HEK293 (cell line): ENCODE measurements around the gene FKBP14.

Experiments used
- KLF9 ChIP-seq: fragments of 450-650 bp; formaldehyde crosslinking; IDR thresholded peaks from 2 replicates; pipeline ENCODE4 v1.5.1; 2016; ENCODE audit warnings: missing biosample characterization, missing genetic modification characterization, low read depth
- MEIS1 ChIP-seq: sonication (generic); formaldehyde crosslinking; IDR thresholded peaks from 2 replicates; pipeline ENCODE4 v1.8.1; 2022; ENCODE audit warnings: missing genetic modification reagents, mild to moderate bottlenecking, borderline replicate concordance
- MYNN ChIP-seq: fragments of 450-650 bp; formaldehyde crosslinking; IDR thresholded peaks from 2 replicates; pipeline ENCODE4 v1.5.1; 2016; ENCODE audit warnings: missing biosample characterization, missing genetic modification characterization, borderline replicate concordance
- SCRT1 ChIP-seq: fragments of 450-650 bp; formaldehyde crosslinking; IDR thresholded peaks from 2 replicates; pipeline ENCODE4 v1.5.1; 2016; ENCODE audit warnings: missing biosample characterization, missing genetic modification characterization, borderline replicate concordance
- ZBTB20 ChIP-seq: fragments of 450-650 bp; formaldehyde crosslinking; IDR thresholded peaks from 2 replicates; pipeline ENCODE4 v1.5.1; 2016; ENCODE audit warnings: missing biosample characterization, missing genetic modification characterization
- ZBTB21 ChIP-seq: fragments of 450-650 bp; formaldehyde crosslinking; IDR thresholded peaks from 2 replicates; pipeline ENCODE4 v1.5.1; 2017; ENCODE audit warnings: missing biosample characterization, missing genetic modification characterization
- ZFHX2 ChIP-seq: fragments of 450-650 bp; formaldehyde crosslinking; conservative IDR thresholded peaks from 2 replicates; pipeline ENCODE4 v1.5.1; 2016; ENCODE audit warnings: missing biosample characterization, missing genetic modification characterization
- ZFP41 ChIP-seq: fragments of 450-650 bp; formaldehyde crosslinking; IDR thresholded peaks from 2 replicates; pipeline ENCODE4 v1.5.1; 2016; ENCODE audit warnings: missing biosample characterization, missing genetic modification characterization, borderline replicate concordance
- ZNF19 ChIP-seq: fragments of 450-650 bp; formaldehyde crosslinking; IDR thresholded peaks from 2 replicates; pipeline ENCODE4; 2016; ENCODE audit warnings: missing biosample characterization, missing genetic modification characterization, low read depth
- ZNF266 ChIP-seq: fragments of 450-650 bp; formaldehyde crosslinking; IDR thresholded peaks from 2 replicates; pipeline ENCODE4 v1.5.1; 2016; ENCODE audit warnings: missing biosample characterization, missing genetic modification characterization, low read depth
- ZNF341 ChIP-seq: fragments of 450-650 bp; formaldehyde crosslinking; IDR thresholded peaks from 2 replicates; pipeline ENCODE4; 2016; ENCODE audit warnings: low read depth, missing biosample characterization, missing genetic modification characterization
- ZNF473 ChIP-seq: fragments of 450-650 bp; formaldehyde crosslinking; IDR thresholded peaks from 2 replicates; pipeline ENCODE4 v1.5.1; 2017; ENCODE audit warnings: missing biosample characterization, missing genetic modification characterization
- ZNF501 ChIP-seq: fragments of 450-650 bp; formaldehyde crosslinking; IDR thresholded peaks from 2 replicates; pipeline ENCODE4 v1.5.1; 2016; ENCODE audit warnings: missing biosample characterization, missing genetic modification characterization
- ZNF558 ChIP-seq: fragments of 450-650 bp; formaldehyde crosslinking; IDR thresholded peaks from 2 replicates; pipeline ENCODE4 v1.5.1; 2016; ENCODE audit warnings: missing biosample characterization, missing genetic modification characterization
- ZNF610 ChIP-seq: fragments of 450-650 bp; formaldehyde crosslinking; IDR thresholded peaks from 2 replicates; pipeline ENCODE4 v1.5.1; 2016; ENCODE audit warnings: missing biosample characterization, missing genetic modification characterization, borderline replicate concordance
- ZNF621 ChIP-seq: fragments of 450-650 bp; formaldehyde crosslinking; IDR thresholded peaks from 2 replicates; pipeline ENCODE4 v1.5.1; 2017; ENCODE audit warnings: missing biosample characterization, missing genetic modification characterization
- ZNF624 ChIP-seq: fragments of 450-650 bp; formaldehyde crosslinking; IDR thresholded peaks from 2 replicates; pipeline ENCODE4 v1.5.1; 2017; ENCODE audit warnings: missing biosample characterization, missing genetic modification characterization
- ZNF747 ChIP-seq: fragments of 450-650 bp; formaldehyde crosslinking; IDR thresholded peaks from 2 replicates; pipeline ENCODE4 v1.5.1; 2016; ENCODE audit warnings: missing biosample characterization, missing genetic modification characterization
- ZNF76 ChIP-seq: fragments of 450-650 bp; formaldehyde crosslinking; IDR thresholded peaks from 2 replicates; pipeline ENCODE4; 2016; ENCODE audit warnings: low read depth, missing biosample characterization, missing genetic modification characterization, borderline replicate concordance
- ZXDB ChIP-seq: fragments of 450-650 bp; formaldehyde crosslinking; IDR thresholded peaks from 2 replicates; pipeline ENCODE4 v1.5.1; 2016; ENCODE audit warnings: missing biosample characterization, missing genetic modification characterization
- TF ChIP-seq, protein P1 (sequence below): fragments of 450-650 bp; formaldehyde crosslinking; IDR thresholded peaks from 2 replicates; pipeline ENCODE4 v1.5.1; 2016; ENCODE audit warnings: missing biosample characterization, missing genetic modification characterization
- TF ChIP-seq, protein P2 (sequence below): fragments of 450-650 bp; formaldehyde crosslinking; IDR thresholded peaks from 2 replicates; pipeline ENCODE4 v1.5.1; 2016; ENCODE audit warnings: missing biosample characterization, missing genetic modification characterization
- TF ChIP-seq, protein P3 (sequence below): fragments of 450-650 bp; formaldehyde crosslinking; IDR thresholded peaks from 2 replicates; pipeline ENCODE4; 2016; ENCODE audit warnings: missing biosample characterization, missing genetic modification characterization
- TF ChIP-seq, protein P4 (sequence below): fragments of 450-650 bp; formaldehyde crosslinking; IDR thresholded peaks from 2 replicates; pipeline ENCODE4 v1.5.1; 2017; ENCODE audit warnings: missing biosample characterization, missing genetic modification characterization
- TF ChIP-seq, protein P5 (sequence below): fragments of 450-650 bp; formaldehyde crosslinking; IDR thresholded peaks from 2 replicates; pipeline ENCODE4 v1.5.1; 2017; ENCODE audit warnings: missing biosample characterization, missing genetic modification characterization
- TF ChIP-seq, protein P6 (sequence below): fragments of 450-650 bp; formaldehyde crosslinking; IDR thresholded peaks from 2 replicates; pipeline ENCODE4 v1.5.1; 2016; ENCODE audit warnings: missing biosample characterization, missing genetic modification characterization
- TF ChIP-seq, protein P7 (sequence below): fragments of 450-650 bp; formaldehyde crosslinking; optimal IDR thresholded peaks from 2 replicates; pipeline ENCODE3; 2016; ENCODE audit warnings: missing biosample characterization, mild to moderate bottlenecking, missing genetic modification characterization
- TF ChIP-seq, protein P8 (sequence below): fragments of 450-650 bp; formaldehyde crosslinking; IDR thresholded peaks from 2 replicates; pipeline ENCODE4 v1.5.1; 2017; ENCODE audit warnings: missing biosample characterization, mild to moderate bottlenecking, missing genetic modification characterization, moderate library complexity

The FKBP14 gene

DNA sequence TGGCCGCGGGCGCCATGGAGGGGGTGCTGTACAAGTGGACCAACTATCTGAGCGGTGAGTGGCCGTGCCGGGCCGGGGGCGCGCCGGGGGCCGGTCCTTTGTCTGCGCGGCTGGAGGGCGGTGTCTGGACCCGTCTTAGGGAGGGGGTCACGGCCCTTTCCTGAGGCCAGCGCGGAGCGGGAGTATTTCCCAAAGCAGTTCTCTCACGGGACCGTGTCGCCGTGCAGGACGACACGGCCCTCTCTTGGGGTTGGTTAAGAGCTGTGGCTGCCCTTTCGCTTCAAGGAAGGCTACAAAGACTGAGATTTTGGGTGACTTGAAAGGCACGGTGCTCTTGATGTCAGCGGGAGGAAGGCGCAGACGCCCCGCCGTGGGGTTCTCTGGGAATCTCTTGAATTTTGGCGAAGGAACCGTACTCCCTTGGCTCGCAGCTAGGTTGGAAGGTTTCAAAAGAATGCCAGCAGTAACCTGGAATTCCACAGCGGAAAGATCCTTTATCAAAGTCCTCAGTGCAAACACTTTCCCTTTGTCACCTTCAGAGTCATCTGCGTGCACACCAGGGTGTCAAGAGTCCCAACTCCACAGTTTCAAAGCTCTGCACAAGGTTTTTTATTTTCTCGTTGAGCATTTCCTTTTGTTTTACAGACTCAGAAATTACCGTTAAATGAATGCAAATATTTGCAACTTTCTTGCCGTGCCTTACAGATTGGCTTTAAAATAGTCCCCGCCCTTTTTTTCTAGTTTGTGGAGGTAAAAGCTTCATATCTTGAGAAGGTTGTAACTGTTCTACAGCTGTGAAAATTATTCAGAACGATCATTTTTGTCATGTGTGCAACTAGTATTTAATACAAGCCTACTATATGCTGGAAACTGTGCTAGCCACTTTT lies 2.5 kb upstream of the FKBP14 start (continued):
- TF ChIP-seq, protein P1, sequence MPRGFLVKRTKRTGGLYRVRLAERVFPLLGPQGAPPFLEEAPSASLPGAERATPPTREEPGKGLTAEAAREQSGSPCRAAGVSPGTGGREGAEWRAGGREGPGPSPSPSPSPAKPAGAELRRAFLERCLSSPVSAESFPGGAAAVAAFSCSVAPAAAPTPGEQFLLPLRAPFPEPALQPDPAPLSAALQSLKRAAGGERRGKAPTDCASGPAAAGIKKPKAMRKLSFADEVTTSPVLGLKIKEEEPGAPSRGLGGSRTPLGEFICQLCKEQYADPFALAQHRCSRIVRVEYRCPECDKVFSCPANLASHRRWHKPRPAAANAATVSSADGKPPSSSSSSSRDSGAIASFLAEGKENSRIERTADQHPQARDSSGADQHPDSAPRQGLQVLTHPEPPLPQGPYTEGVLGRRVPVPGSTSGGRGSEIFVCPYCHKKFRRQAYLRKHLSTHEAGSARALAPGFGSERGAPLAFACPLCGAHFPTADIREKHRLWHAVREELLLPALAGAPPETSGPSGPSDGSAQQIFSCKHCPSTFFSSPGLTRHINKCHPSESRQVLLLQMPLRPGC (tag by site-specific recombination), result no peak
- TF ChIP-seq ZNF473 (no peak), ZNF624 (tag by site-specific recombination) (no peak), ZNF501 (tag by site-specific recombination) (no peak), KLF9 (no peak), ZNF610 (tag by site-specific recombination) (no peak), ZBTB20 (tag by site-specific recombination) (no peak), MEIS1 (CRISPR knock-in tag) (no peak), ZNF266 (tag by site-specific recombination) (no peak), SCRT1 (tag by site-specific recombination) (no peak), MYNN (tag by site-specific recombination) (no peak), ZNF19 (no peak), ZFHX2 (tag by site-specific recombination) (0 out of 2 replicates have a peak, but pooled peaks have one; percentile 8), ZNF621 (no peak), ZNF76 (tag by site-specific recombination) (no peak; the same call in 1 of the 2 replicates), ZXDB (tag by site-specific recombination) (no peak), ZFP41 (tag by site-specific recombination) (no peak), ZBTB21 (tag by site-specific recombination) (no peak), ZNF747 (tag by site-specific recombination) (no peak), ZNF558 (no peak), ZNF341 (peak; percentile 14; the same call in 1 of the 2 replicates)
- TF ChIP-seq, protein P2, sequence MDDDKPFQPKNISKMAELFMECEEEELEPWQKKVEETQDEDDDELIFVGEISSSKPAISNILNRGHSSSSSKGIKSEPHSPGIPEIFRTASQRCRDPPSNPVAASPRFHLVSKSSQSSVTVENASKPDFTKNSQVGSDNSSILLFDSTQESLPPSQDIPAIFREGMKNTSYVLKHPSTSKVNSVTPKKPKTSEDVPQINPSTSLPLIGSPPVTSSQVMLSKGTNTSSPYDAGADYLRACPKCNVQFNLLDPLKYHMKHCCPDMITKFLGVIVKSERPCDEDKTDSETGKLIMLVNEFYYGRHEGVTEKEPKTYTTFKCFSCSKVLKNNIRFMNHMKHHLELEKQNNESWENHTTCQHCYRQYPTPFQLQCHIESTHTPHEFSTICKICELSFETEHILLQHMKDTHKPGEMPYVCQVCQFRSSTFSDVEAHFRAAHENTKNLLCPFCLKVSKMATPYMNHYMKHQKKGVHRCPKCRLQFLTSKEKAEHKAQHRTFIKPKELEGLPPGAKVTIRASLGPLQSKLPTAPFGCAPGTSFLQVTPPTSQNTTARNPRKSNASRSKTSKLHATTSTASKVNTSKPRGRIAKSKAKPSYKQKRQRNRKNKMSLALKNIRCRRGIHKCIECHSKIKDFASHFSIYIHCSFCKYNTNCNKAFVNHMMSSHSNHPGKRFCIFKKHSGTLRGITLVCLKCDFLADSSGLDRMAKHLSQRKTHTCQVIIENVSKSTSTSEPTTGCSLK (tag by site-specific recombination), result no peak
- TF ChIP-seq, protein P3, sequence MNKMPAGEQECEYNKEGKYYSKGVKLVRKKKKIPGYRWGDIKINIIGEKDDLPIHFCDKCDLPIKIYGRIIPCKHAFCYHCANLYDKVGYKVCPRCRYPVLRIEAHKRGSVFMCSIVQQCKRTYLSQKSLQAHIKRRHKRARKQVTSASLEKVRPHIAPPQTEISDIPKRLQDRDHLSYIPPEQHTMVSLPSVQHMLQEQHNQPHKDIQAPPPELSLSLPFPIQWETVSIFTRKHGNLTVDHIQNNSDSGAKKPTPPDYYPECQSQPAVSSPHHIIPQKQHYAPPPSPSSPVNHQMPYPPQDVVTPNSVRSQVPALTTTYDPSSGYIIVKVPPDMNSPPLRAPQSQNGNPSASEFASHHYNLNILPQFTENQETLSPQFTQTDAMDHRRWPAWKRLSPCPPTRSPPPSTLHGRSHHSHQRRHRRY (tag by site-specific recombination), result no peak
- TF ChIP-seq, protein P4, sequence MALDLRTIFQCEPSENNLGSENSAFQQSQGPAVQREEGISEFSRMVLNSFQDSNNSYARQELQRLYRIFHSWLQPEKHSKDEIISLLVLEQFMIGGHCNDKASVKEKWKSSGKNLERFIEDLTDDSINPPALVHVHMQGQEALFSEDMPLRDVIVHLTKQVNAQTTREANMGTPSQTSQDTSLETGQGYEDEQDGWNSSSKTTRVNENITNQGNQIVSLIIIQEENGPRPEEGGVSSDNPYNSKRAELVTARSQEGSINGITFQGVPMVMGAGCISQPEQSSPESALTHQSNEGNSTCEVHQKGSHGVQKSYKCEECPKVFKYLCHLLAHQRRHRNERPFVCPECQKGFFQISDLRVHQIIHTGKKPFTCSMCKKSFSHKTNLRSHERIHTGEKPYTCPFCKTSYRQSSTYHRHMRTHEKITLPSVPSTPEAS (tag by site-specific recombination), result no peak
- TF ChIP-seq, protein P5, sequence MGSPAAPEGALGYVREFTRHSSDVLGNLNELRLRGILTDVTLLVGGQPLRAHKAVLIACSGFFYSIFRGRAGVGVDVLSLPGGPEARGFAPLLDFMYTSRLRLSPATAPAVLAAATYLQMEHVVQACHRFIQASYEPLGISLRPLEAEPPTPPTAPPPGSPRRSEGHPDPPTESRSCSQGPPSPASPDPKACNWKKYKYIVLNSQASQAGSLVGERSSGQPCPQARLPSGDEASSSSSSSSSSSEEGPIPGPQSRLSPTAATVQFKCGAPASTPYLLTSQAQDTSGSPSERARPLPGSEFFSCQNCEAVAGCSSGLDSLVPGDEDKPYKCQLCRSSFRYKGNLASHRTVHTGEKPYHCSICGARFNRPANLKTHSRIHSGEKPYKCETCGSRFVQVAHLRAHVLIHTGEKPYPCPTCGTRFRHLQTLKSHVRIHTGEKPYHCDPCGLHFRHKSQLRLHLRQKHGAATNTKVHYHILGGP (tag by site-specific recombination), result no peak
- TF ChIP-seq, protein P6, sequence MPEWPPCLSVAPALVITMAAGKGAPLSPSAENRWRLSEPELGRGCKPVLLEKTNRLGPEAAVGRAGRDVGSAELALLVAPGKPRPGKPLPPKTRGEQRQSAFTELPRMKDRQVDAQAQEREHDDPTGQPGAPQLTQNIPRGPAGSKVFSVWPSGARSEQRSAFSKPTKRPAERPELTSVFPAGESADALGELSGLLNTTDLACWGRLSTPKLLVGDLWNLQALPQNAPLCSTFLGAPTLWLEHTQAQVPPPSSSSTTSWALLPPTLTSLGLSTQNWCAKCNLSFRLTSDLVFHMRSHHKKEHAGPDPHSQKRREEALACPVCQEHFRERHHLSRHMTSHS (tag by site-specific recombination), result no peak
- TF ChIP-seq, protein P7, sequence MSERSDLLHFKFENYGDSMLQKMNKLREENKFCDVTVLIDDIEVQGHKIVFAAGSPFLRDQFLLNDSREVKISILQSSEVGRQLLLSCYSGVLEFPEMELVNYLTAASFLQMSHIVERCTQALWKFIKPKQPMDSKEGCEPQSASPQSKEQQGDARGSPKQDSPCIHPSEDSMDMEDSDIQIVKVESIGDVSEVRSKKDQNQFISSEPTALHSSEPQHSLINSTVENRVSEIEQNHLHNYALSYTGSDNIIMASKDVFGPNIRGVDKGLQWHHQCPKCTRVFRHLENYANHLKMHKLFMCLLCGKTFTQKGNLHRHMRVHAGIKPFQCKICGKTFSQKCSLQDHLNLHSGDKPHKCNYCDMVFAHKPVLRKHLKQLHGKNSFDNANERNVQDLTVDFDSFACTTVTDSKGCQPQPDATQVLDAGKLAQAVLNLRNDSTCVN (tag by site-specific recombination), result peak; percentile 74
- TF ChIP-seq, protein P8, sequence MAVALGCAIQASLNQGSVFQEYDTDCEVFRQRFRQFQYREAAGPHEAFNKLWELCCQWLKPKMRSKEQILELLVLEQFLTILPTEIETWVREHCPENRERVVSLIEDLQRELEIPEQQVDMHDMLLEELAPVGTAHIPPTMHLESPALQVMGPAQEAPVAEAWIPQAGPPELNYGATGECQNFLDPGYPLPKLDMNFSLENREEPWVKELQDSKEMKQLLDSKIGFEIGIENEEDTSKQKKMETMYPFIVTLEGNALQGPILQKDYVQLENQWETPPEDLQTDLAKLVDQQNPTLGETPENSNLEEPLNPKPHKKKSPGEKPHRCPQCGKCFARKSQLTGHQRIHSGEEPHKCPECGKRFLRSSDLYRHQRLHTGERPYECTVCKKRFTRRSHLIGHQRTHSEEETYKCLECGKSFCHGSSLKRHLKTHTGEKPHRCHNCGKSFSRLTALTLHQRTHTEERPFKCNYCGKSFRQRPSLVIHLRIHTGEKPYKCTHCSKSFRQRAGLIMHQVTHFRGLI (tag by site-specific recombination), result no peak
